Neural cell (in vitro differentiated cells): ENCODE measurements around the gene IQCH.

Experiments used
- CTCF ChIP-seq: fragments of 450-650 bp; IDR thresholded peaks from 2 replicates; pipeline ENCODE4 v1.5.1; 2014; ENCODE audit warnings: antibody characterized with exemption, mild to moderate bottlenecking, moderate library complexity; ENCODE audit not compliant: poor library complexity, severe bottlenecking
- EZH2 ChIP-seq: fragments of 200-600, 300-800 bp; shearing (Covaris generic), sonication (generic); IDR thresholded peaks from 2 replicates; pipeline ENCODE4 v1.6.1; 2014; ENCODE audit warnings: antibody characterized with exemption, low read length, borderline replicate concordance, mild to moderate bottlenecking; ENCODE audit not compliant: insufficient read depth, poor library complexity, severe bottlenecking
- MXI1 ChIP-seq: fragments of 450-650 bp; conservative IDR thresholded peaks from 2 replicates; pipeline ENCODE4 v1.6.1; 2014; ENCODE audit warnings: antibody characterized with exemption, mild to moderate bottlenecking; ENCODE audit not compliant: poor library complexity, severe bottlenecking
- POLR2AphosphoS5 ChIP-seq: IDR thresholded peaks from 2 replicates; pipeline ENCODE4 v1.6.1; 2012
- RAD21 ChIP-seq: fragments of 450-650 bp; conservative IDR thresholded peaks from 2 replicates; pipeline ENCODE4 v1.6.1; 2014; ENCODE audit warnings: antibody characterized with exemption, mild to moderate bottlenecking, moderate library complexity
- TAF1 ChIP-seq: IDR thresholded peaks from 2 replicates; pipeline ENCODE4 v1.6.1; 2012; ENCODE audit warnings: low read depth

- no peak for TF ChIP-seq TAF1
- TF ChIP-seq POLR2AphosphoS5 = no peak
- no peak for TF ChIP-seq CTCF
- no peak for TF ChIP-seq RAD21
- TF ChIP-seq MXI1 = no peak
- TF ChIP-seq EZH2 = no peak
Measured at GRCh38 chr15:67340630-67341029, 86.0 kb downstream of the IQCH start.
